ENCODE results near the gene NDUFA11. TPM values are rescaled to one million over a fixed set of nuclear protein-coding genes. Genes with fewer than 3 reads are reported as not detected.

The NDUFA11 gene
- total RNA-seq, 2 donors from 2014 or later: 83.2 to 177 TPM

- Histone ChIP-seq H3K9me3 (no peaks in the 10 kb centered on the region), H3K27me3 (replicated peaks; ENCODE audit: insufficient read depth) (no peaks in the 10 kb centered on the region), H3K36me3 (peaks cover 20% of the 10 kb centered on the region), H3K4me1 (ENCODE audit: control insufficient read depth in 1 of 2, low read depth in 2 of 2) (peaks cover 14 to 35% of the 10 kb centered on the region in 2 donors), H3K4me3 (peak overlapping the region; percentile 10), H3K27ac (peak overlapping the region in 1 of 2 donors; percentile 40)
- ATAC-seq (ENCODE audit: insufficient number of reproducible peaks, low FRiP score, low read depth) (no peak), DNase-seq (ENCODE audit: low spot score) (no peak)
- TF ChIP-seq CTCF (IDR thresholded peaks at IDR 0.05): no peak
These were observed 8.8 kb downstream of the NDUFA11 start for GRCh38 chr19:5894704-5895349.

GRCh38 chr19:5893907-5894703, 9.5 kb downstream of the NDUFA11 start:
- Histone ChIP-seq H3K4me3 (peak overlapping the region; percentile 10), H3K27me3 (replicated peaks; ENCODE audit: insufficient read depth) (no peaks in the 10 kb centered on the region), H3K36me3 (peaks cover 20% of the 10 kb centered on the region), H3K4me1 (ENCODE audit: control insufficient read depth in 1 of 2, low read depth in 2 of 2) (peaks cover 14 to 35% of the 10 kb centered on the region in 2 donors), H3K27ac (peak overlapping the region; percentile 21 to 40), H3K9me3 (no peaks in the 10 kb centered on the region)
- TF ChIP-seq CTCF (IDR thresholded peaks at IDR 0.05): no peak
- ATAC-seq (ENCODE audit: insufficient number of reproducible peaks, low FRiP score, low read depth) (peak; percentile 12), DNase-seq (ENCODE audit: low spot score) (no peak)

GRCh38 chr19:5893296-5893903, 10.2 kb downstream of the NDUFA11 start:
- H3K36me3 ChIP-seq: peaks cover 20% of the 10 kb centered on the region
- no peaks in the 10 kb centered on the region for H3K27me3 ChIP-seq (replicated peaks; ENCODE audit: insufficient read depth)
- H3K27ac ChIP-seq: no peak overlapping the region
- TF ChIP-seq CTCF (IDR thresholded peaks at IDR 0.05): no peak
- H3K9me3 ChIP-seq: no peaks in the 10 kb centered on the region
- H3K4me1 ChIP-seq (ENCODE audit: control insufficient read depth in 1 of 2, low read depth in 2 of 2): peaks cover 14 to 35% of the 10 kb centered on the region in 2 donors
- ATAC-seq (ENCODE audit: insufficient number of reproducible peaks, low FRiP score, low read depth) (no peak), DNase-seq (ENCODE audit: low spot score) (no peak)
- peak overlapping the region; percentile 10 for H3K4me3 ChIP-seq

- no peak for ATAC-seq (ENCODE audit: insufficient number of reproducible peaks, low FRiP score, low read depth)
- TF ChIP-seq CTCF (IDR thresholded peaks at IDR 0.05): no peak
- Histone ChIP-seq H3K27ac (no peak overlapping the region), H3K36me3 (peaks cover 20% of the 10 kb centered on the region), H3K4me3 (no peak overlapping the region), H3K4me1 (ENCODE audit: control insufficient read depth in 1 of 2, low read depth in 2 of 2) (peaks cover 14 to 35% of the 10 kb centered on the region in 2 donors), H3K9me3 (no peaks in the 10 kb centered on the region), H3K27me3 (replicated peaks; ENCODE audit: insufficient read depth) (no peaks in the 10 kb centered on the region)
- no peak for DNase-seq (ENCODE audit: low spot score)
These were observed 10.8 kb downstream of the NDUFA11 start for GRCh38 chr19:5892772-5893275.

All from thoracic aorta (tissue), 2 donors.